Neural cell (in vitro differentiated cells): ENCODE data around the gene SMAD9. TPM values are rescaled to one million over a fixed set of nuclear protein-coding genes. Genes with fewer than 3 reads are reported as not detected.

Source experiments
- H2AFZ ChIP-seq: fragments of 200-600, 300-800 bp; sonication (generic), shearing (Covaris generic); 2 replicates; pipeline ENCODE4 v1.6.0; 2014; ENCODE audit warnings: low read depth, mild to moderate bottlenecking, antibody characterized with exemption, low read length, moderate library complexity
- H3F3A ChIP-seq: fragments of 200-600 bp; shearing (Covaris generic); 2 replicates; pipeline ENCODE4 v1.6.1; 2016; ENCODE audit warnings: mild to moderate bottlenecking, moderate library complexity, mixed read lengths, antibody characterized with exemption, low read length; ENCODE audit not compliant: insufficient read depth, poor library complexity, severe bottlenecking
- H3K27ac ChIP-seq: fragments of 200-600, 300-800 bp; sonication (generic), shearing (Covaris generic); 2 replicates; pipeline ENCODE4 v1.5.1; 2014; ENCODE audit warnings: mild to moderate bottlenecking, low read length, moderate library complexity
- H3K27me3 ChIP-seq: fragments of 300-800, 200-600 bp; sonication (generic), shearing (Covaris generic); 2 replicates; pipeline ENCODE4 v1.6.0; 2014; ENCODE audit warnings: mild to moderate bottlenecking, low read depth, low read length, moderate library complexity; ENCODE audit not compliant: insufficient read depth
- H3K36me3 ChIP-seq: fragments of 300-800, 200-600 bp; sonication (generic), shearing (Covaris generic); 2 replicates; pipeline ENCODE4 v1.5.1; 2014; ENCODE audit warnings: mild to moderate bottlenecking, antibody characterized with exemption, low read length, moderate library complexity; ENCODE audit not compliant: insufficient read depth
- H3K4me2 ChIP-seq: fragments of 300-800, 200-600 bp; sonication (generic), shearing (Covaris generic); 2 replicates; pipeline ENCODE4 v1.6.0; 2014; ENCODE audit warnings: mild to moderate bottlenecking, low read length
- H3K4me3 ChIP-seq: fragments of 300-800, 200-600 bp; sonication (generic), shearing (Covaris generic); 2 replicates; pipeline ENCODE4 v1.5.1; 2014; ENCODE audit warnings: mild to moderate bottlenecking, low read length, moderate library complexity
- H3K79me2 ChIP-seq: fragments of 200-600 bp; shearing (Covaris generic); replicated peaks from 2 replicates; pipeline ENCODE4 v1.6.0; 2014; ENCODE audit warnings: mild to moderate bottlenecking, low read length, moderate library complexity; ENCODE audit not compliant: insufficient read depth
- H3K9ac ChIP-seq: fragments of 300-800, 200-600 bp; sonication (generic), shearing (Covaris generic); 2 replicates; pipeline ENCODE4 v1.6.1; 2016; ENCODE audit warnings: mild to moderate bottlenecking, low read length, mixed read lengths
- H3K9me2 ChIP-seq: fragments of 200-600 bp; shearing (Covaris generic); 2 replicates; pipeline ENCODE4 v1.6.1; 2016; ENCODE audit warnings: mild to moderate bottlenecking, low read length, mixed read lengths; ENCODE audit not compliant: insufficient read depth
- H3K9me3 ChIP-seq: fragments of 200-600, 300-800 bp; sonication (generic), shearing (Covaris generic); 2 replicates; pipeline ENCODE4 v1.6.1; 2016; ENCODE audit warnings: mild to moderate bottlenecking, mixed run types, low read length, moderate library complexity, mixed read lengths
- H4K20me1 ChIP-seq: fragments of 200-600 bp; shearing (Covaris generic); 2 replicates; pipeline ENCODE4 v1.6.1; 2016; ENCODE audit warnings: mild to moderate bottlenecking, mixed run types; ENCODE audit not compliant: insufficient read depth
- CTCF ChIP-seq: fragments of 450-650 bp; IDR thresholded peaks from 2 replicates; pipeline ENCODE4 v1.5.1; 2014; ENCODE audit warnings: antibody characterized with exemption, mild to moderate bottlenecking, moderate library complexity; ENCODE audit not compliant: poor library complexity, severe bottlenecking
- EP300 ChIP-seq: fragments of 450-650 bp; conservative IDR thresholded peaks from 2 replicates; pipeline ENCODE4 v1.6.1; 2014; ENCODE audit warnings: antibody characterized with exemption, mild to moderate bottlenecking, moderate library complexity; ENCODE audit not compliant: poor library complexity, severe bottlenecking
- EZH2 ChIP-seq: fragments of 200-600, 300-800 bp; shearing (Covaris generic), sonication (generic); IDR thresholded peaks from 2 replicates; pipeline ENCODE4 v1.6.1; 2014; ENCODE audit warnings: antibody characterized with exemption, low read length, borderline replicate concordance, mild to moderate bottlenecking; ENCODE audit not compliant: insufficient read depth, poor library complexity, severe bottlenecking
- MXI1 ChIP-seq: fragments of 450-650 bp; conservative IDR thresholded peaks from 2 replicates; pipeline ENCODE4 v1.6.1; 2014; ENCODE audit warnings: antibody characterized with exemption, mild to moderate bottlenecking; ENCODE audit not compliant: poor library complexity, severe bottlenecking
- POLR2AphosphoS5 ChIP-seq: IDR thresholded peaks from 2 replicates; pipeline ENCODE4 v1.6.1; 2012
- RAD21 ChIP-seq: fragments of 450-650 bp; conservative IDR thresholded peaks from 2 replicates; pipeline ENCODE4 v1.6.1; 2014; ENCODE audit warnings: antibody characterized with exemption, mild to moderate bottlenecking, moderate library complexity
- REST ChIP-seq: IDR thresholded peaks from 2 replicates; pipeline ENCODE4 v1.6.1; 2012; ENCODE audit warnings: borderline replicate concordance
- SMC3 ChIP-seq: fragments of 450-650 bp; conservative IDR thresholded peaks from 2 replicates; pipeline ENCODE4 v1.6.1; 2014; ENCODE audit warnings: antibody characterized with exemption, mild to moderate bottlenecking, moderate library complexity; ENCODE audit not compliant: poor library complexity
- TAF1 ChIP-seq: IDR thresholded peaks from 2 replicates; pipeline ENCODE4 v1.6.1; 2012; ENCODE audit warnings: low read depth
- polyA plus RNA-seq: library from polyadenylated mRNA; depleted of rRNA; stranded (reverse); fragments of >200 nt; gene quantifications from 2 replicates; pipeline ENCODE4 v1.2.3, GENCODE V29; 2014

The SMAD9 gene
- polyA plus RNA-seq, 1 donor from 2014 or later, result 2.5 TPM

- no peaks in the 10 kb centered on the region for H3K79me2 ChIP-seq
Measured at GRCh38 chr13:36862002-36862685, 57.9 kb downstream of the SMAD9 start.

GRCh38 chr13:36859259-36859658 is 60.8 kb downstream of the SMAD9 start:
- Histone ChIP-seq H3K9ac (no peak overlapping the region), H2AFZ (no peak overlapping the region), H3K4me3 (no peak overlapping the region)
- TF ChIP-seq CTCF (no peak), REST (no peak), TAF1 (no peak), EZH2 (no peak), MXI1 (no peak)

More at GRCh38 chr13:36862002-36862685, 57.9 kb downstream of the SMAD9 start:
- no peaks in the 10 kb centered on the region for H3K27me3 ChIP-seq
- TF ChIP-seq MXI1, result no peak
- TF ChIP-seq RAD21, result no peak
- no peak for TF ChIP-seq POLR2AphosphoS5
- TF ChIP-seq EZH2, result no peak
- TF ChIP-seq CTCF, result no peak
- no peak for TF ChIP-seq REST
- no peak for TF ChIP-seq SMC3
- TF ChIP-seq EP300, result no peak
- no peak for TF ChIP-seq TAF1
- H3K36me3 ChIP-seq, result no peaks in the 10 kb centered on the region
- no peaks in the 10 kb centered on the region for H3K9me3 ChIP-seq
- no peak overlapping the region for H3K4me3 ChIP-seq
- H3K27ac ChIP-seq, result no peak overlapping the region
- H3K9me2 ChIP-seq, result no peaks in the 10 kb centered on the region
- no peak overlapping the region for H2AFZ ChIP-seq
- no peaks in the 10 kb centered on the region for H3F3A ChIP-seq
- no peaks in the 10 kb centered on the region for H4K20me1 ChIP-seq
- no peak overlapping the region for H3K9ac ChIP-seq
- no peak overlapping the region for H3K4me2 ChIP-seq

More at GRCh38 chr13:36859259-36859658, 60.8 kb downstream of the SMAD9 start:
- Histone ChIP-seq H3K27ac (no peak overlapping the region), H3K36me3 (no peaks in the 10 kb centered on the region), H3K27me3 (no peaks in the 10 kb centered on the region), H3F3A (no peaks in the 10 kb centered on the region), H3K4me2 (no peak overlapping the region), H3K9me3 (no peaks in the 10 kb centered on the region), H4K20me1 (no peaks in the 10 kb centered on the region), H3K9me2 (no peaks in the 10 kb centered on the region), H3K79me2 (no peaks in the 10 kb centered on the region)
